Measurements from ENCODE around the gene TBC1D2. TPM values are rescaled to one million over a fixed set of nuclear protein-coding genes. Genes with fewer than 3 reads are reported as not detected.
"Not testable (repeated sequence)": the region's sequence is repeated elsewhere in the genome, so short reads cannot be mapped to it uniquely, and the experiment has no call there.

Gene TBC1D2
- total RNA-seq, 1 donor from 2014 or later, result 8.6 TPM

GRCh38 chr9:98275159-98275558, 19.7 kb upstream of the TBC1D2 start:
- DNase-seq (ENCODE audit: extremely low read depth, low read depth, low spot score), result no peak

- no peak for DNase-seq (ENCODE audit: extremely low read depth, low read depth, low spot score)
These were observed 16.6 kb upstream of the TBC1D2 start for GRCh38 chr9:98272083-98272482.

GRCh38 chr9:98271479-98271878, 16.0 kb upstream of the TBC1D2 start:
- DNase-seq (ENCODE audit: extremely low read depth, low read depth, low spot score), result no peak

- DNase-seq (ENCODE audit: extremely low read depth, low read depth, low spot score), result not testable (repeated sequence)
These were observed 14.8 kb upstream of the TBC1D2 start for GRCh38 chr9:98270284-98270683.

GRCh38 chr9:98269652-98270051, 14.2 kb upstream of the TBC1D2 start:
- not testable (repeated sequence) for DNase-seq (ENCODE audit: extremely low read depth, low read depth, low spot score)

DNA sequence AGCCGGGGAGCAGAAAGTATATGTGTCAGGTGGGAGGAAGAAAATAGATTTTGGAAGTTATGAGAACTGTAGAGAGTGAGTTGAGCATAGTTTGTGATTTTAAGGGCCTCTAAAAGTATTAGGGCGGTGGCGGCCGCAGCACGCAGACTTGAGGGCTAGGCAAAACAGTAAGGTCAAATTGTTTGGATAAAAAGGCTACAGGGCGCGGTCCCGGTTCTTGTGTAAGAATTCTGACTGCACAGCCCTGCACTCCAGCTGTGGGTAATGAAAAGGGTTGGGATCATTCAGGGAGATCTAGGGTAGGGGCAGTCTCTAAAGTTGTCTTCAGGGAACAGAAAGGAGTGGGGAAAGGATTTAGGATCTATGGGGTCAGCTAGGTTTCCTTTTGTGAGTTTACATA, 12.1 kb upstream of the TBC1D2 start:
- DNase-seq (ENCODE audit: extremely low read depth, low read depth, low spot score), result not testable (repeated sequence)

DNA sequence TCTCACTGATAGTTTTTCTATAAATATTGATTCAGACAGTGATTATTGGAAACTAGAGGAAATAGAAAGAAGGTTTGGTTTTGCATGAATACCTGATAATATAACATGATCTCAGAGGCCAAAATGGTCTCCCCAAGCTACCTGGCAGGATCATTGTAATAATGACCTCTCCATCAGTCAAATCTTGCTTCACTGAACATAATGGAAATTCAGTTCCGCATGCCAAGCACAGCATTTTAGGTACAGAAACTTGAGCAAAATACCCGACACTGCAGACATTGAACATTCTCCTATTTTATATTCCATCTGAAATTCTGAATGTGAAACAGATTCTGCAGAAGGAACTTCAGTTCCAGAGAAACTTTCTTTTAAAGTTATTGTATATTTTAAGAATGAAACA, 9.1 kb upstream of the TBC1D2 start:
- no peak for DNase-seq (ENCODE audit: extremely low read depth, low read depth, low spot score)

- DNase-seq (ENCODE audit: extremely low read depth, low read depth, low spot score), result peak; percentile 57
These were observed 8.3 kb upstream of the TBC1D2 start for GRCh38 chr9:98263482-98264357.

- DNase-seq (ENCODE audit: extremely low read depth, low read depth, low spot score), result no peak
These were observed 7.6 kb upstream of the TBC1D2 start for GRCh38 chr9:98263080-98263479.

- DNase-seq (ENCODE audit: extremely low read depth, low read depth, low spot score), result no peak
These were observed 6.6 kb upstream of the TBC1D2 start for GRCh38 chr9:98262056-98262455.

DNA sequence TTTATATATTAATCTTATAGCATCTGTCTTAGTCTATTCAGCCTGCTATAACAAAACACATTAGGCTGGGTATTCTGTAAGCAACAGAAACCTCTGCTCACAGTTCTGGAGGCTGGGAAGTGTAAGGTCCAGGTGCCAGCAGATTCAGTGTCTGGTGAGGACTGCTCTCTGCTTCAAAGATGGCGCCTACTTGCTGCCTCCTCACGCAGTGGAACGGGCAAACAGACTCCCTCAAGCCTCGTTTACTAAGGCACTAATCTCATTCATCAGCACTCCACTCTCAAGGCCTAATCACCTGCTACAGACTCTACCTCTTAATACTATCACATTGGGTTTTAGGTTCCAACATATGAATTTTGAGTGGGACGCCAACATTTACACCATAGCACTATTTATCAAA, 5.2 kb upstream of the TBC1D2 start:
- no peak for DNase-seq (ENCODE audit: extremely low read depth, low read depth, low spot score)

DNA sequence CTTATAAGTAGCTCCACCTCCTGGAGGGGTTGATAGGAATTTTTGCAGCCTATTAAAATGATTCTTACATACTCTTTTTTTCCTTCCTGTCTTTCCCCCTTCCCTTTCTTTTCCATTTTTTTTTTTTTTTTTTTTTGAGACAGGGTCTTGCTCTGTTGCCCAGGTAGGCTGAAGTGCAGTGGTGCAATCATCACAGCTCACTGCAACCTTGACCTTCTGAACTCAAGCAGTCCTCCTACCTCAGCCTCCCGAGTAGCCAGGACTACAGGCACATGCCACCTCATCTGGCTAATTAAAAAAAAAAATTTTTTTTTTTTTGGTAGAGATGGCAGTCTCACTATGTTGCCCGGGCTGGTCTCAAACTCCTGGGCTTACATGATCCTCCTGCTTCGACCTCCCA, 4.3 kb upstream of the TBC1D2 start:
- no peak for DNase-seq (ENCODE audit: extremely low read depth, low read depth, low spot score)

GRCh38 chr9:98256756-98257155, 1.3 kb upstream of the TBC1D2 start:
- DNase-seq (ENCODE audit: extremely low read depth, low read depth, low spot score), result no peak

- DNase-seq (ENCODE audit: extremely low read depth, low read depth, low spot score), result no peak
These were observed 330 bp downstream of the TBC1D2 start for GRCh38 chr9:98255061-98255577.

DNA sequence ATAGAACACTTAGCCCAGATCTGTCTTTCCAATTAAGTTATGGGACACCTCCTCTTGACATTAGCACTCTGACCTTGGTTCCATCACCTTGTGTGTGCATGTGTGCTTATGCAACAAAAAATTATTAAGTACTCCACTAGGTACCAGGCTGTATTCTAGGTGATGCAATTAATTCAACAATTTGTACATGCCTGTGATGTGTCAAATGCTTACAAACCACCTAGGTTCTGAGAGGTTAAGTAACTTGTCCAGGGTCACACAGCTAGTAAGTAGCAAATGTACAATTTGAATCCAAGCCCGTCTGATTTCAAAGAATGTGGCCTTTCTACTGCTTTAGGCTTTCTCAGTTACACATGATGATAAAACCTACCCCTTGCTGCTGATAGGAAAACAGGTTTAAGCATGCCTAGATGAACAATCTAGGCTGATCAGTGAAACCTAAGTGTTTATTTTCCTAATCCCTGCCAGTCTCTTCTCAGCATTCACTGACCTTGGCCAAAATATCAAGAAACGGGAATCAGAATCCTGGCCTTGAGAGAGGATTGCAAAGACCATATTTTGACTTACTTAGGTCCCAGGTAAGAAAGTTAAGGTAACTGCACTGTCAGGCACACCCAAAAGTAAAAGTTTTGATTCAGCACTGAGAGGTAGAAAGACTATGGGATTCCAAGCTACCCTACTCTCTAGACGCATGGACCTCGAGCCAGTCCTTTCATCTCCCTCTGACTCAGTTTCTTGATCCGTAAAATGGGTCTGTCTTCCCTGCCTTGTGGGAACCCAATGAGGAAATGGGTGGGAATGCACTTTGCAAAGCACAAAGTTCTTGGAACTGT, 1.0 kb downstream of the TBC1D2 start:
- DNase-seq (ENCODE audit: extremely low read depth, low read depth, low spot score), result no peak

DNA sequence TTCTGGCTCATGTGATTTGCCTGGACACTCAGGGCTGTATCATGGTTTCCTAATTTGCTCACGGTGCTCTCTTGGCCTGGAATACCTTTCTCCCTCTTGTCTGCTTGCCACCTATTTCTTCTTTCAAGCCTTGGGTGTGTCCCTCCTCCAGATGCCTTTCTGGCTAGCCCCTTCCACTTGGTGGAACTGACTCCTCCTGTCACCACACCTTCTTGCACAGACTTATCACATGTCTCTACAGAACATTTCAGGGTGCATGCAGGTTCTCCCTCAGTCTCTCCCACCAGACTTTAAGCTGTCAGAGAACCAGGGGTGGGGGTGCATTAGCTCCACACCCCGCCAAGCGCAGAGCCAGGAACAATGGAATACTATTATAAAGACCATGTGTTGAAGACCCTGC, 1.9 kb downstream of the TBC1D2 start:
- DNase-seq (ENCODE audit: extremely low read depth, low read depth, low spot score), result no peak

- DNase-seq (ENCODE audit: extremely low read depth, low read depth, low spot score), result no peak
These were observed 3.9 kb downstream of the TBC1D2 start for GRCh38 chr9:98251551-98251950.

- DNase-seq (ENCODE audit: extremely low read depth, low read depth, low spot score), result no peak
These were observed 5.7 kb downstream of the TBC1D2 start for GRCh38 chr9:98249771-98250170.

DNA sequence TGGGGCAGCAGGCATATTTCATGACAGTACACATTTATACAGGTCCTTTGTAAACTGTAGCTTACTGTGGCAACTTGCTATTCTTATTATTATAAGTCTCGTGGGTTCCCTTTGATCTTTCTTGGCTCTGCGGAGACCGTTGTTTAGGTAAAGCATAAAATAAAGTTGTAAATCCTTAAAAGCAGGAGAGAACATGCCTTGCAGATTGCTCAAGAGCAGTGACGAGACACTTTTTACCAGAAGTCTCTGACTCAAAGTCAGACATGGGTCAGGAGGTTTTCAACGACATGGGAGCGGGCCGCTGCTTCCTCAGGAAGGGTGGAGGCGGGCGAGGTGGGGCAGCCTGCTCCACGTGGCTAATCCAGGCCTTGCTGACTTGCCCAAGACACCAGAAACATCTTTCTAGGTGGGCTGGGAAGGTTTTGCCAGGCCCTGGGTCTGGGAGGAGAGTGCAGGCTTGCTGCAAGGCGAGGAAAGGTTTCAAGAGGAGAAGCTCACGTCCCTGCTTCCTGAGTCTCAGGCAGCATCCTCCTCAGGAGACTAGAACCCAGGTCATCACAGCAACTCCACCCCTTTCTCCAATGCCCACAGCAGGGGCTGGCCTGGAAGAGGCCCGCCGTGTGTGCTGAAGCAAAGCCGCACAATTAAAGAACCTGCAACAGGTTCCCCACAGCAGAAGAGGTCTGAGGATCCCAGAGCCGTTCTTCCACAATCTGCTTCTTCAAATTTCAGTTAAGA, 6.5 kb downstream of the TBC1D2 start:
- DNase-seq (ENCODE audit: extremely low read depth, low read depth, low spot score), result peak; percentile 42

DNA sequence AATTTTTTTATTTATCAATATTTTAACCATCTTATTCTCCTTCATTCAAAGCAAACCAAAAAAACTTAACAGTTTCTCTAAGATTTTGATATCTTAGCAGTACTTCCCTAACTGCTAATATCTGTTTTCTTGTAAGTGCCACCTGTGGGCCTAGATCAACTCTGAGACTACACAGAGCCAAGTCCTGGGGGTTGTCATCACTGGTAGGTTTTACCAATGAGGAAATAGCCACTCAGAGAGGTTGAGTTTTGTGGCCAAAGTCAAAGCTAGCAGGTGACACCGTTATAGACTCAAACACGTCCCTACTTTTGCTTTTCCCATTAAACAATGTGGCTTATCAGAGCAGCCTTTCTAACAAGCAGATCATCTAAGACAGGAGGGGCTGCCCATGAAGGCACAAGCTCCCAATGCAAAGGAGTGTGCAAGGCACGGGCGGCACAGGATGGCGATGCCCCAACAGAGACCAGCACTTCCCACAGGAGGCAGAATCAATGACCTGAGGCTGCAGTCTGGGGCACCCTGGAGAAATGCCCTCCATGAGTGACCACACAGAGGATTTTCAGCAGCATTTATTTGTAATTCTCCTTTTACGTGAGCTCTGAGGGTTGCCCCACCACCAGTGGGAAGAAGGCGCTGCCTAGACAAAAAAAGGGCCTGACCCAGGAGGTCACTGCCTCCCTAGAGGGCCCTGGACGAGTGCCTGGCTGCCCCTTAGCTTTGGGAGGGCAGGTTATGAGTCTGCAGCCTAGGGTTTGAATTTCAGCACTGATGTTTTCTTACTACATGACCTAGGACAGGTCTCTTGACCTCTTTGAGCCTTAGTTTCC, 7.4 kb downstream of the TBC1D2 start:
- DNase-seq (ENCODE audit: extremely low read depth, low read depth, low spot score), result no peak

All from glomerular endothelial cell (primary cell).